HepG2 (cell line): Measurements from ENCODE around the gene ADORA3. TPM values are rescaled to one million over a fixed set of nuclear protein-coding genes. Genes with fewer than 3 reads are reported as not detected.

Source experiments
- ATAC-seq: fragments of 200-7000 bp; cut with Tn5 transposase; 3 replicates; pipeline ENCODE4 v1.9.1; 2020; ENCODE audit warnings: mild to moderate bottlenecking, moderate library complexity
- BruUV-seq: library from RNA; stranded (reverse); fragments of 400-500 nt; replicated peaks from 2 replicates; lab custom pipeline; 2021; lab: Mats Ljungman, UMichigan
- CTCF ChIA-PET: fragments of 300-600 bp; formaldehyde crosslinking; extraction: SDS; loops from one replicate; lab custom pipeline; 2021; ENCODE audit warnings: low total read pairs, inconsistent platforms, low intra/inter-chr PET ratio; lab: Yijun Ruan, JAX
- POLR2A ChIA-PET: fragments of 350-600 bp; sonication (Branson Sonifier 250); formaldehyde crosslinking; loops from one replicate; lab custom pipeline; 2020; ENCODE audit warnings: antibody characterized with exemption, inconsistent platforms; lab: Yijun Ruan, JAX
- DNase-seq: peaks from one replicate; pipeline ENCODE4 v3.0.0-alpha.2; 2015; ENCODE audit warnings: low spot score
- FAIRE-seq: peaks from 3 replicates; lab custom pipeline; 2011; peaks lifted over from hg19 to GRCh38; lab: Jason Lieb, UNC
- H2AFZ ChIP-seq: one replicate; pipeline ENCODE4 v1.6.1; 2011; ENCODE audit warnings: low read length, inconsistent platforms
- H3K27ac ChIP-seq: fragments of 300-600 bp; 3 replicates; pipeline ENCODE4 v1.8.0; 2011; ENCODE audit warnings: mixed run types, mild to moderate bottlenecking, mixed read lengths, low read length, inconsistent platforms; ENCODE audit not compliant: insufficient read depth; ENCODE audit errors: extremely low read length
- H3K27me3 ChIP-seq, 2 experiments: fragments of 200-600 bp in 1 of 2; 2 replicates in 1 of 2; 3 replicates in 1 of 2; pipeline versions ENCODE4 v1.6.0 to v1.8.0; 2011; ENCODE audit warnings: low read length in 2 of 2, mild to moderate bottlenecking in 2 of 2, moderate library complexity in 2 of 2, inconsistent platforms in 1 of 2; ENCODE audit not compliant: insufficient read depth in 2 of 2, control insufficient read depth in 1 of 2
- H3K36me3 ChIP-seq, 2 experiments: fragments of 200-600 bp in 1 of 2; replicated peaks in 1 of 2; 2 replicates in 1 of 2; 3 replicates in 1 of 2; pipeline versions ENCODE4 v1.5.1 to v1.8.0; 2011; ENCODE audit warnings: low read length in 2 of 2, inconsistent platforms in 1 of 2; ENCODE audit not compliant: insufficient read depth in 2 of 2, control insufficient read depth in 1 of 2
- H3K4me1 ChIP-seq: 2 replicates; pipeline ENCODE4 v1.5.1; 2012; ENCODE audit warnings: low read length, inconsistent platforms; ENCODE audit not compliant: insufficient read depth
- H3K4me2 ChIP-seq: 2 replicates; pipeline ENCODE4 v1.6.0; 2011; ENCODE audit warnings: low read depth, low read length, inconsistent platforms
- H3K4me3 ChIP-seq, 3 experiments: fragments of 200-600 bp in 1 of 3; sonication (generic), shearing (Covaris generic) in 1 of 3; replicated peaks in 1 of 3; 2 replicates each; pipeline ENCODE4 v1.5.1; 2011 to 2016; ENCODE audit warnings: low read length in 3 of 3, inconsistent platforms in 2 of 3, low read depth in 2 of 3, mild to moderate bottlenecking in 2 of 3, control low read depth in 1 of 3, mixed read lengths in 1 of 3; ENCODE audit not compliant: insufficient read depth in 1 of 3
- H3K79me2 ChIP-seq: one replicate; pipeline ENCODE4 v1.6.1; 2011; ENCODE audit warnings: low read length, inconsistent platforms; ENCODE audit not compliant: insufficient read depth
- H3K9ac ChIP-seq: 2 replicates; pipeline ENCODE4 v1.6.0; 2011; ENCODE audit warnings: mild to moderate bottlenecking, low read depth, low read length, inconsistent platforms; ENCODE audit not compliant: insufficient read depth
- H3K9me3 ChIP-seq: 2 replicates; pipeline ENCODE4 v1.5.1; 2012; ENCODE audit warnings: mild to moderate bottlenecking, low read length
- H4K20me1 ChIP-seq: 2 replicates; pipeline ENCODE4 v1.6.0; 2011; ENCODE audit warnings: inconsistent platforms, mild to moderate bottlenecking, low read length, moderate library complexity; ENCODE audit not compliant: insufficient read depth
- BCL6 ChIP-seq: IDR thresholded peaks from 2 replicates; pipeline ENCODE4 v1.6.1; 2016; ENCODE audit warnings: missing genetic modification reagents, missing compliant biosample characterization
- ETV5 ChIP-seq: IDR thresholded peaks from 2 replicates; pipeline ENCODE4 v1.6.1; 2018; ENCODE audit warnings: missing biosample characterization, missing genetic modification reagents, inconsistent platforms, borderline replicate concordance
- JDP2 ChIP-seq: sonication (generic); formaldehyde crosslinking; IDR thresholded peaks from 2 replicates; pipeline ENCODE4 v1.8.1; 2022; ENCODE audit warnings: missing genetic modification reagents, borderline replicate concordance
- MED1 ChIP-seq: sonication (generic); formaldehyde crosslinking; IDR thresholded peaks from 2 replicates; pipeline ENCODE4 v1.4.0; 2020; ENCODE audit warnings: missing genetic modification reagents
- PTBP1 ChIP-seq: fragments of 200-400 bp; formaldehyde crosslinking; IDR thresholded peaks from 2 replicates; pipeline ENCODE4 v1.6.1; 2018; ENCODE audit warnings: low read length, low read depth; ENCODE audit not compliant: poor library complexity, severe bottlenecking
- RFXANK ChIP-seq: IDR thresholded peaks from 2 replicates; pipeline ENCODE4 v1.6.1; 2016
- SETDB1 ChIP-seq: sonication (generic); formaldehyde crosslinking; IDR thresholded peaks from 2 replicates; pipeline ENCODE4 v1.5.1; 2020; ENCODE audit warnings: missing genetic modification reagents, mild to moderate bottlenecking, borderline replicate concordance
- SMAD1 ChIP-seq: sonication (generic); formaldehyde crosslinking; IDR thresholded peaks from 2 replicates; pipeline ENCODE4 v1.4.0; 2020; ENCODE audit warnings: missing genetic modification reagents, low read depth, mild to moderate bottlenecking, borderline replicate concordance
- STAT5B ChIP-seq: sonication (generic); formaldehyde crosslinking; IDR thresholded peaks from 2 replicates; pipeline ENCODE4 v1.4.0; 2020; ENCODE audit warnings: missing genetic modification reagents
- SYNCRIP ChIP-seq: fragments of 200-400 bp; formaldehyde crosslinking; IDR thresholded peaks from 2 replicates; pipeline ENCODE4 v1.6.1; 2018; ENCODE audit warnings: mild to moderate bottlenecking, low read depth, low read length; ENCODE audit not compliant: insufficient read depth
- TFDP1 ChIP-seq: IDR thresholded peaks from 2 replicates; pipeline ENCODE4 v1.6.1; 2016; ENCODE audit warnings: missing compliant biosample characterization, missing genetic modification reagents, borderline replicate concordance
- ZBTB42 ChIP-seq: sonication (generic); formaldehyde crosslinking; IDR thresholded peaks from 2 replicates; pipeline ENCODE4 v1.5.0; 2020; ENCODE audit warnings: mild to moderate bottlenecking, missing genetic modification reagents
- ZFP36 ChIP-seq: fragments of 150-350 bp; IDR thresholded peaks from 2 replicates; pipeline ENCODE4 v1.6.1; 2018; ENCODE audit warnings: borderline replicate concordance, low read length, low read depth; ENCODE audit not compliant: partially characterized antibody
- ZFP91 ChIP-seq: sonication (generic); formaldehyde crosslinking; IDR thresholded peaks from 2 replicates; pipeline ENCODE4 v1.9.0; 2022; ENCODE audit warnings: missing genetic modification reagents, mild to moderate bottlenecking, borderline replicate concordance
- ZNF383 ChIP-seq: sonication (generic); formaldehyde crosslinking; IDR thresholded peaks from 2 replicates; pipeline ENCODE4 v1.4.0; 2020; ENCODE audit warnings: missing genetic modification reagents, mild to moderate bottlenecking, borderline replicate concordance
- ZNF451 ChIP-seq: sonication (generic); formaldehyde crosslinking; IDR thresholded peaks from 2 replicates; pipeline ENCODE4 v1.5.0; 2020; ENCODE audit warnings: mild to moderate bottlenecking, missing genetic modification reagents
- ZNF530 ChIP-seq: sonication (generic); formaldehyde crosslinking; IDR thresholded peaks from 2 replicates; pipeline ENCODE4 v1.5.0; 2020; ENCODE audit warnings: low read depth, mild to moderate bottlenecking, missing genetic modification reagents
- ZNF577 ChIP-seq: sonication (generic); formaldehyde crosslinking; IDR thresholded peaks from 2 replicates; pipeline ENCODE4 v1.4.0; 2020; ENCODE audit warnings: mild to moderate bottlenecking, low read depth, missing genetic modification reagents, borderline replicate concordance
- ZNF589 ChIP-seq: sonication (generic); formaldehyde crosslinking; conservative IDR thresholded peaks from 2 replicates; pipeline ENCODE4 v1.8.0; 2022; ENCODE audit warnings: mild to moderate bottlenecking, moderate library complexity, missing genetic modification reagents
- ZNF672 ChIP-seq: sonication (generic); formaldehyde crosslinking; IDR thresholded peaks from 2 replicates; pipeline ENCODE4 v1.8.1; 2022; ENCODE audit warnings: missing genetic modification reagents
- ZNF784 ChIP-seq: sonication (generic); formaldehyde crosslinking; IDR thresholded peaks from 2 replicates; pipeline ENCODE4 v1.5.1; 2020; ENCODE audit warnings: missing genetic modification reagents, mild to moderate bottlenecking, borderline replicate concordance
- ZSCAN29 ChIP-seq: sonication (generic); formaldehyde crosslinking; conservative IDR thresholded peaks from 2 replicates; pipeline ENCODE4 v1.4.0; 2020; ENCODE audit warnings: mild to moderate bottlenecking, missing genetic modification reagents
- whole genome bisulfite sequencing: methylation state at CpG from one replicate; pipeline ENCODE4 v1.1.6; 2017; ENCODE audit warnings: low lambda C conversion rate; 5-methylcytosine and 5-hydroxymethylcytosine counted together
- in situ Hi-C: cut with HindIII; loops from 2 replicates; pipeline ENCODE4 v1.10.0; 2017; ENCODE audit warnings: low pct_unique_long_range_greater_than_20kb; ENCODE audit not compliant: extremely low pct_ligation_motif_present
- intact Hi-C: fragments of 100-400 bp; cut with micrococcal nuclease; formaldehyde crosslinking; loops from one replicate; pipeline ENCODE4 v1.10.0; 2022; ENCODE audit not compliant: unreplicated experiment
- polyA plus RNA-seq, 8 experiments: library from polyadenylated mRNA; depleted of rRNA in 3 of 8; stranded (reverse) in 7 of 8; unstranded in 1 of 8; fragments of >200 nt; fragmentation: Illumina TruSeq in 4 of 8; extraction: Trizol in 4 of 8; gene quantifications; 2 replicates each; pipeline versions ENCODE4 v1.2.1 to v1.2.3, GENCODE V29; 2011 to 2016; ENCODE audit warnings: low read depth in 4 of 8, missing spikeins in 1 of 8, mixed read lengths in 1 of 8; ENCODE audit not compliant: insufficient read depth in 1 of 8
- total RNA-seq, 5 experiments: library from RNA; depleted of rRNA; stranded (reverse); fragments of >200 nt; fragmentation: Illumina TruSeq; extraction: Trizol; gene quantifications; 2 replicates each; pipeline ENCODE4 v1.2.3, GENCODE V29; 2016; ENCODE audit warnings: low read depth in 1 of 5

ADORA3 gene
- total and polyA plus RNA-seq, 2 of the 13 experiments (the other 11 are each of a cell fraction or from before 2014, with no cell fraction given) = not detected

GRCh38 chr1:111487133-111487532 lies 16.3 kb downstream of the ADORA3 start (continued):
- TF ChIP-seq ZNF784 (CRISPR knock-in tag) (no peak), ETV5 (no peak), ZNF589 (no peak), ZNF451 (no peak), PTBP1 (no peak), SYNCRIP (no peak), ZNF672 (CRISPR knock-in tag) (no peak), ZFP36 (no peak), BCL6 (no peak), ZNF383 (CRISPR knock-in tag) (no peak)

- BruUV-seq = no TSS peak
- POLR2A ChIA-PET = no interaction called here
- H3K4me2 ChIP-seq = no peak overlapping the region
- no peak overlapping the region for H3K27ac ChIP-seq
- no peaks in the 10 kb centered on the region for H3K36me3 ChIP-seq
- in situ Hi-C loops (no loop called here), intact Hi-C loops (no loop called here)
- 69% methylated on average over 7 of the region's 7 CpGs for WGBS
- H3K27me3 ChIP-seq = peaks cover 5 to 39% of the 10 kb centered on the region in 2 experiments; a peak in 3 of 5 replicates
- ATAC-seq = no peak
- no peaks in the 10 kb centered on the region for H4K20me1 ChIP-seq
- DNase-seq = no peak
- CTCF ChIA-PET = no interaction called here
- FAIRE-seq = no peak
- no peaks in the 10 kb centered on the region for H3K9me3 ChIP-seq
- H3K9ac ChIP-seq = no peak overlapping the region
- peaks cover 9% of the 10 kb centered on the region; the same call in 1 of the 2 replicates for H3K4me1 ChIP-seq
- no peak overlapping the region for H3K4me3 ChIP-seq
- H3K79me2 ChIP-seq = no peaks in the 10 kb centered on the region
- no peak overlapping the region for H2AFZ ChIP-seq
- TF ChIP-seq ZSCAN29 (CRISPR knock-in tag) (no peak), SETDB1 (no peak), ZNF530 (no peak), RFXANK (CRISPR knock-in tag) (no peak), ZBTB42 (CRISPR knock-in tag) (no peak), ZNF577 (CRISPR knock-in tag) (no peak), MED1 (CRISPR knock-in tag) (no peak), STAT5B (CRISPR knock-in tag) (no peak), TFDP1 (no peak), JDP2 (CRISPR knock-in tag) (no peak), SMAD1 (CRISPR knock-in tag) (no peak), ZFP91 (CRISPR knock-in tag) (no peak)
Observed at GRCh38 chr1:111486431-111486830, 17.0 kb downstream of the ADORA3 start.
